HG02938 (cell line): ENCODE results near the gene DIP2C.
"Not testable (repeated sequence)": the region's sequence is repeated elsewhere in the genome, so short reads cannot be mapped to it uniquely, and the experiment has no call there.

Source experiments
- ATAC-seq: cut with Tn5 transposase; IDR thresholded peaks from one replicate; pipeline ENCODE4 v1.9.1; 2021; ENCODE audit warnings: mild to moderate bottlenecking, moderate library complexity; ENCODE audit not compliant: unreplicated experiment

The DIP2C gene

DNA sequence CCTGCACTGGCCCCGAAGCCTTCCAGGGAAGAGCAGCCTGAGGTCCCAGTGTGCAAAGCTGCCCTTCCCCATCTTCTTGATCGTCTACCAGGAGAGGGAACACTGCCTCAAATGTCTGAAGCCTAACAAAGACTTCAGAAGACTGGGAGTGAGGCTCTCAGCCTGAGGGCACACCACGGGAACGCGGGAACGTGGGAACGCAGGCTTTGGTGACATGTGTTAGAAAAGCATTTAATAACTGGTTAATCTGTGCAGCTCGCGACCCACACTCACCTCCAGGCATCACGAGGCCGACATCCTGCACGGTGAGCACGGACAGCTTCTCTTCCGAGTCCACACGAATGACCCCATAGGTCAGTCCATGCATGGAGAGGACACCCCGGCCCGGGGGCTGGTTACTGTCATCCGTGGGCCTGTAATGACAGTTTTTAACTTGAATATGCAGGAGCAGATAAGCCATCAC lies 320.2 kb downstream of the DIP2C start:
- no peak for ATAC-seq

DNA sequence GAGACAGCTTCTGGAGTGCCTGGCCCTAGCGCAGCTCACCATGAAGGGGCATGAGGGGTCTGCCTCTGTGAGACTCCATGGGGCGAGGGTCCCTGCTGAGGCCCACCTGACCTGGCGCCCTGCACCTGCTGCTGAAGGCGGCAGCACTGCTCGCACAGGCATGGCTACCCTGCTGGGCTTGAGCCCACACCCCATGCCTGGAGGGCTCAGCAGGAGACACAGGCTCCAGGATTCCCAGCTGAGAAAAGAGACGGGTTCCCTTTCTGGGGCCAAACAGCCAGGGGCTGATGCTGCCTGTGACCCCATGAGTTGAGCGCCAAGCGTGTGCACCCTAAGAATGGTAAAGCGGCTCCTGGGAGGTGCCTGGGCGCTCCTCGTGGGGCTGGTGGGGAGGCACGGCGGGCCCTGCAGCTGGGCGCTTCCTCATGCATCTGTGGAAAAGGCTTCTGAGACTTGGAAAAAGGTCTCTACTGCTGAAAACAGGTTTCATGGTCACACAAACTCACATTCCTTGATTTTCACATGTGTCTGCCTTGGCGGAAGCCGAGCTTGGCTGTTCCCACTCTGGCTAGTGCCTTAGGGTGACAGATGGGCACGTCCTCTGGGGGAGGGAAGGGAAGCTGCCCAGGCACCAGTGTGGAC lies 320.8 kb downstream of the DIP2C start:
- ATAC-seq = no peak

DNA sequence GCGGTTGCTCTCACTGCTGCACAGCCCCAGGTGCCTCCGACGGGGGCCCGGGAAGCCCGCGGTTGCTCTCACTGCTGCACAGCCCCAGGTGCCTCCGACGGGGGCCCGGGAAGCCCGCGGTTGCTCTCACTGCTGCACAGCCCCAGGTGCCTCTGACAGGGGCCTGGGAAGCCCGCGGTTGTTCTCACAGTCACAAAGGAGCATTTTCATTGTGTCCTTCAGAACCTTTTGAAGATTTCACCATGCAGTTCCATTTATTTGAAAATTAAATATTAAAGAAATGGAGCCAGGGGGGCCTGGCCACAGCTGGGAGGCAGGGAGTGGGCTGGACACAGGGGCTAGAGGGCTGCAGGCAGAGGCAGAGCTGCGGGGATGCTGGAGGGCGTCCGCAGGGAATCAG lies 321.4 kb downstream of the DIP2C start:
- ATAC-seq = not testable (repeated sequence)

DNA sequence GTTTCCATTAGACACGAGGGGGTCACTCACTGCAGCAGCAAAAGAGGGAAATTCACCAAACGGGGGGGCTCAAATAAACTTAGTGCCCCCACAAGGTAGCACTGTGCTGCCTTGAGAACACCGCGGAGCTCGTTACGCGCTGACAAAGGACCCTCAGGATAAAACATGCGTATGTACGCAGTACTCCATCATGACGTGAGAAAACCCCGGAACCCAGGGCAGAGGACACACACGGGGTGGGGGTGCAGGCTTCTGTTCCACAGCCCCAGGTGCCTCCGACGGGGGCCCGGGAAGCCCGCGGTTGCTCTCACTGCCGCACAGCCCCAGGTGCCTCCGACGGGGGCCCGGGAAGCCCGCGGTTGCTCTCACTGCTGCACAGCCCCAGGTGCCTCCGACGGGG lies 321.8 kb downstream of the DIP2C start:
- no peak for ATAC-seq

DNA sequence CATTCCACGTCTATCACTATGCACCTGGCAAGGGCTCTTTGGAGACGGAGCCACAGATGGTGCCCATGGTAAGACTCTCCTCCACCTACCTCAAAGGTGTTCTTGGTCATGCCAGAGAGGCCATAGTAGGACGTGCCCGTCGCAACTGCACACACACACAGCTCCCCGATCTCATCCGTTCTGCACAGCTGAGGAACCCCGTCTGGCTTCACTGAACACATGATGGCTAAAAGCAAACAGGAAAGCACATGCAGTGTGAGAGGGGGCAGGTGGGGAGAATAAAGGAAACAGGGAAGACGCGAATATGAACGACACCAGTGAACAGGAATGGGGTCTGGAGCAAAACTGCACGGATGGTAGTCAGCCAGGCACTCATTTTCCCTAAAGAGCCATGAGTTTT lies 323.3 kb downstream of the DIP2C start:
- ATAC-seq = no peak

DNA sequence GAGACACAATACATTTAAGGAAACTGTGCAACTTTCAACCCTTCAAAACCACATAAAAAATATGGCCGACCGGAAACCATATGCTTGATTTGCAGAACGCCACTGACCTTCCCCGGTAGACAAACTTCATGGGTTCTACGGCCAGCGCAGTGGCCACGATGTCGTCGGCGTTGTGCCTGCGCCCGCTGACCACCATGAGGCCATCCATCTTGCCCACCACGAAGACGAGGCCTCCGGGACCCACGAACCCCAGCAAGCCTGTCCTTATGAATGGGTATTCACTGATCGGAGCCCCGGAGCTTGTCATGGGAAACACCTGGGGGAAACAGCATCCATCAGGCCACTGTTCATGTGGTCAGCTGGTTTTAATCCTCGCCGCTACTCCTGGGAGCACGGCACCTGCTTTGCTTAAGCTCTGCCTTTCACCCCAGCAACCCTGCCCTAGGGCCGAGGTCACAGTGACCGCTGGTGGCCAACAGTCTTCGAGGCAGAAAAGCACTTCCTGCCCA lies 325.1 kb downstream of the DIP2C start:
- no peak for ATAC-seq

DNA sequence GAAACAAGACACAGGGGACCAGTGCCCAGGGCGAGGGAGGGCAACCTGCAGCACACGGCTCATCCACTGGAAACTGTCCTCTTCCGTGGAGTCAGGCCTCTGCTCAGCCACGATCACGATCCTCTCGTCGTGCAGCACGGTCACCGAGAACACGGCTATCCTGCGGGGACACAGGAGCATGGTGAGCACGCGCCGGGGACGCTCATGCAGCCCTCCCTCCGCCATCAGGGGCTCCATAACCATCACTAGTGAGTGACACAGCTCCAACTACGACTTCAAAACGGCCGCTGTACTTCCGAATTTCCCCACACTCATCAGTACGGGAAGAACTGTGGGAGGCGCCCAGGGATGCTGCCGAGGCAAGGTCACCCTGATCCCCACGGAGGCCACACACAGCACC lies 326.3 kb downstream of the DIP2C start:
- no peak for ATAC-seq

DNA sequence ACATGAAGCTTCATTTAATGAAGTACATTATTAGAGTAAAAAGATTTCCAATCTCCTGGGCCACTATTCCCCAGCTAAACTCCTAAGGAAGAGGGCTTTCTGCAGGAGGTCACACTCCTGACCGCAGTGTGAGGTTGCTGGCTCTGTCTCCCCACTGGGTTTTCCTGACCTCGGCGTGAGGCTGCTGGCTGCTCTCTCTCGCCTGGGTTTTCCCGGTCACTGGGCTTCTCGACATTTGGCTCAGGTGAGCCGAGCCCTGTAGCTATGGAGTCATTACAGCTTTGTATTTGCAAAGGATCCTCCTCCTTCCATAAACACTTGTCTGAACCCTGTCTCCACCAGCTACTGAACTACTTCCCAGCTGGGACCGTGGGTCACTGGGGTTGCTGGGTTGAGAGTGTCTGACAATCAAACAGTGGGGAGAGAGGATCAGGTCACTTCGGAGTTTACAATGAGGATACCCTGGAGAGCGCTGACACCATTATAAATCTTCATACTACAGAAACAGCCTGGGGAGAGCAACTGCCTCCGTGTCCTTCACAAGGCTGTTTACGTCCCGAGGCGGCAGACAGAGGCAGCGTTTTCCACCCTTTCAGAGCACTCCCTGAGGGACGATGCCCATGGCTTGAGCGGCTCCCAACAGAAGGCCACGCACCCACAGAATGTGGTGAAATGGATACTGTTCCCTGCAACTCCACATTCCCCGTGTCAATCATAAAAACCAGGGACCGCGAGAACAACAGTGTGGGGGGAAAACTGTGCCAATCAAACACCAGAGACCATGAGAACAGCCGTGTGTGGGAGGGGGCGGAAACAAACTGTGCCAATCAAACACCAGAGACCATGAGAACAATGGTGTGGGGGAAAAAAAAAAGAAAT lies 328.0 kb downstream of the DIP2C start:
- no peak for ATAC-seq

DNA sequence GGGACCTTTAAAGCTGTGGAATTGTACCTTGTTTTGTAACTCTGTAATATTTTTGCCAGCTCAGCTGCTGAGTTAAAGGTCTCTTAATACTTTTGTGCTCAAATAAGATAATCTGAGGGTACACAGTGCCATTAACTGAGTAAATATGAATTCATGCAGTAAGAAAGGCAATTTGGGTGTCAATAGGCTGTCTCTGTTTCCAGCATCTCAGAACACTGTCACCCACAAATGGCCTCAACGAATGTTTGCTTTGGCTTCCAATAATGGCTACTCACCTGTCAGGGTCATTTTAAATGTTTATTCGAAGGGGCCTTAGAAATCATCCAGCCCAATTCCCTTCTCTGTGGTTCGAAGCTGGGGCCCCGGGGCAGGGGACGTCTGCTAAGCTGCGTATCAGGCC lies 328.8 kb downstream of the DIP2C start:
- ATAC-seq = no peak

DNA sequence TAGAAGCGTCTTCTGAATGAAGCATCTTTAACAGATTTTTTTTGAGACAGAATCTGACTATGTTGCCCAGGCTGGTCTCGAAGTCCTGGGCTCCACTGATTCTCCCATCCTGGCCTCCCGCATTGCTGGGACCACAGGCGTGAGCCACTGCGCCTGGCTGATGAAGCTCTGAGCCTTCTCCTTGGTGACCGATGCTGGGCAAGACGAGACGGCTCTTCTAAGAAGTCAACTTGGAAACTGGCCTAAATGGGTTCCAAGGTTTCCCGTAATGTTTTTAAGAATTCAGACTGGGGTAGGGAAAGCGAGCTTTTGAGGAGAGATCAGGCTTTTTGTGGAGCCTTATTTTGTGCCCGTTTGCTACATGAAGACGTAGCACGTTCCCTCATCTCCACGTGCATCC lies 329.7 kb downstream of the DIP2C start:
- ATAC-seq = no peak

DNA sequence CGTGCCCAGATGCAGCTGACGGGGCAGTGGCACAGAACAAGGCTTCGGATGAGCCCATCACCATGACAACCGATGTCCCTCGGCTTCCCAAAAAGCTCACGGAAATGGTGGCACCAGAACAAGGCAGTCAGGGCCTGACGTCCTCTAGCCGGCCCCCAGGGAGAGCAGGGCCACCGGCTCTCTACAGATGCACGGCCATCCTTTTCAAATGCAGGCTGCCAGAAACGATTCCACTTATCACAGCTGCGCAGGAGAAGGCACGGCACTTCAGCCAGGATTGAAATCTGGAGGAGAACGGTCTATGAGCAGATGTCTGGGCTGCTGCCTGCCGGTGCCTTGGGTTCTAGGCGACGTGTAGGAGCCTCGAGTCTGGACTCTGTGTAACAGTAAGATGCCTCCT lies 330.4 kb downstream of the DIP2C start:
- no peak for ATAC-seq

DNA sequence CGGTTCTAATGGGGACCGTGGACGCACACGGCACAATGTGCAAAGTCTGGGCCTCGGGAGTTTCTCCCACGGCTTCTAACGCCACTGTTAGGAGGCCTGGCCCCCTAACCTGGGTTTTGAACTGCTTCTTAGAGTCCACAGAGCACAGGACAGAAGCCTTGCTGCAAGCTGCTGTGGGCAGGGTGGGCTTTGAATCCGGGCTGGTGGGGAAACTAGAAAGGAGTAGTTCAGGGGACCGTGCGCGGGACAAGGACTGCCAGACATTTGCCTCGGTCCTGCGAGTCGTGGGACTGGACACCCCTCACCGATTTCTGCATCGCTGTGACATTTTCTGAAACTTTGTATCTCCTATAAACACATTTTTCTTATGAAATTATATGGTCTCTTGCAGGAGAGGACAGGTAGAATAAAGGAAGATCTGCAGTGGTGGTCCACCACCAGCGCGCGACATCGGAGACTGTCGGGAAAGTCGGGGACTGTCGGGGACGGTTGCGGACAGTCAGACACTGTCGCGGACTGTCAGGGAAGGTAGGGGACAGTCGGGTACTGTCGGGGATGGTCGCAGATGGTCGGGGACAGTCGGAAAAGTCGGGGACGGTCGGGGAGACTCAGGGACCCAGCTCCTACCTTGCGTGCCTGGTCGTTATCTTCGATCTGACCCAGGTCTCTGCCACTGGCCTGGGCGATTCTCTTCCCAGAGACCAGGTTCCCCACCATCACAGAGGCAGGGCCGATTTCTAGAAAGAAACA lies 332.1 kb downstream of the DIP2C start:
- ATAC-seq = no peak

DNA sequence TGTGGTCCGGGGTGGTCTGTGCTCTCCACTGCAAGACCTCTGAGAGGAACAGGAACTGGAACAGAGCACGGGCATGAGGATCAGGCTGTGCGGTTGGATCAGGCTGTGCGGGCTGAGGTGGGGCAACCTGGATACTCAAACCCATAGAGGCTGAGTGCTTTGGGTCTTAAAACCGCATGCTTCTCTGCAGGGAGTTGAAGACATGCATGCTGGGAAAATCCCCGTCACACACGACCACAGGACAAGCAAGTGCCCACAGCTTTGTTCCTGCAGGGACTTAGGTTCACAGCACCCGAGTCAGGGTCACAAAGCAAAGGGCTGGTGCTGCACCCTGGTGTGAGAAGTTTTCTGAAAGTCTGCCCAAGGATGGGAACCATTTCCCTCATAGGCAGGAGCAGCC lies 333.0 kb downstream of the DIP2C start:
- no peak for ATAC-seq

DNA sequence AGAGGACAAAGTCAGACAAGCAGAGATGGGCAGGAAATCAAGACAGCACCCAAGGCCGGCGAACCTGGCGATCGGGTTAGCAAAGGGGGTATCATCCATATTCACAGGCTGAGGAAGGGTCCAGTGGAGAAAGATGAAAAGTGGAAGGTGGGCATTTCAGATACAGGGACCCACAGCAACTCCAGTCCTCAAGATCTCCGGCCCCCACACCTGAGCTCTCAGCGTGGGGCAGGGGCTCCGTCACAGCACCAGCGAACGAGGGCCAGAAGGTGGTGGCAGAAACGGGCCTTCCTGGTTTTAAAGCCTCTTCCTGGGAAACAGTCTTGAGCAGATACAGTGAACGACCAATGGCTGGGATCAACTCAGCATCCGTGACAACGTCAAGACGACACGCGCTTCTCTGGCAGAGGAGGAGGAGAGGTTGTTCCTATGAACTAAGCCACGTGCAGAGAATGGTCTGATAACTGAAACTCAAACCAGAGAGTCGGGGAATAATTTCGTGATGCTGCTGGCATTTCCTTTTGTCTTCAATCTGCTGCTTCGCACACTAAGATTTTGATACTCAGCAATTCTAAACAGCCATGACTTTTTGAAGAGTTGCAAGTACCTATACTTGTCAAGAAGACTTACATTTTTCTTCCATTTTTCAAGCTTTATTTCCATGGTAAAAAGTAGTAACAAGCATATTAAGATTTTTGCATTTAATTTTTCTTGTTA lies 334.4 kb downstream of the DIP2C start:
- no peak for ATAC-seq

DNA sequence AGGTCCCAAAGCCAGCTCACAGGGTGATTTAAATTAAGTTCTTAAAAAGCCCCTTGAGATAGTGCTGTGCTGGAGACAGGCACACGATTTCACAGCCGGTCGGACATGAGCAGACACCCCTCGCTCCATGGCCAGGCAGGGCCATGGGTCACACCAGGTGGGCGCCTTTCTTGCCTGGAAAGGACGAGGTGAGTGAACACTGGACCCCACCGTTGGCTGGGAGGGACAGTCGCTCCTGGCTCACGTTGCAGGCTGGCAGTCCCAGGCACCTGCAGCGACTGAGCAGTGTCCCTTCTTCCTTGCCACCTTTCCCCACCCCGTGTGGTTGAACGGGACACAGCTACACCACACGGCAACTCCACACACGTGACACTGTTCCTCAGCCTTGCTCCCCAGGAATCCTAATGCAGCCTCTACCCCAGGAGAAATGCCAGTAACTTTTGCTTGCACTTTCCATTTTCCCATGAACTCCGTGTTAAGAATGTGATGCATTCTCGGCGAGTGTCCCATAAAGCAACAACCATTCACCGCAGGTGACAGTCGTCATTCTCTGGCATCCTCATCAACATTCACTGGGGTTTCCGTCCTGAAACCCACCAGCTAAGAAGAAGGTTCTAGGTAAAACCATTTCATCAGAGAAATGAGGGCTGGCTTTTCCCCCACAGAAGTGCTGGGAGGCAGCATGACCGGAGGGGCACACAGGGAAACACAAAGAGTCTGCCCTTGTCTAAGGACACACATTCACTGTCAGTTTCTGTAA lies 336.8 kb downstream of the DIP2C start:
- ATAC-seq = no peak

DNA sequence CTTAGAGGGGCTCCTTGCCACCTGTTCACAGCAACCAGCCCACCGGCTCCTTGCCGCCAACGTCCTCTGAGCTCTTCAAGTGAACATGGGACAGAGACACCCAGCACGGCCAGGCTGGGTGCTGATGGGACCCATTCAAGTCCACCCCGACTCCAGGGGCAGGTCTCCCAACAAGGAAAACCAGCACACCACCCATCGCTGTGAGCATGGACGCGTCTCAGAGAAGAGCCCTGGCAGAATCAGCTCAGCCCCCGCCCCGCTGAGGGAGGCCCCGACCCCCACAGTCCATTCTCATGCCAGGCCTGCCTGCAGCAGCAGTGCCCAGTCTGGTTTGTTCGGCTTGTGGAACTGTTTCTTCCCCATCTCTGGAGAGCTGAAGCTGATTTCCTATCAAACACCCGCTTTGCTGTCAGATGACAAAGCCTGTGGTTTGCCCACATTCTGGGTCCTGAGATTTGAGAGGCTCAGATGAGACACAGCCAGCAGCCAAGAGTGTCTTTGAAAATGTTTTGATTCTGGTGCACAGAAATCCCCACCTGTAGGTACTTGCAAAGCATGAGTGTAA lies 337.6 kb downstream of the DIP2C start:
- no peak for ATAC-seq

DNA sequence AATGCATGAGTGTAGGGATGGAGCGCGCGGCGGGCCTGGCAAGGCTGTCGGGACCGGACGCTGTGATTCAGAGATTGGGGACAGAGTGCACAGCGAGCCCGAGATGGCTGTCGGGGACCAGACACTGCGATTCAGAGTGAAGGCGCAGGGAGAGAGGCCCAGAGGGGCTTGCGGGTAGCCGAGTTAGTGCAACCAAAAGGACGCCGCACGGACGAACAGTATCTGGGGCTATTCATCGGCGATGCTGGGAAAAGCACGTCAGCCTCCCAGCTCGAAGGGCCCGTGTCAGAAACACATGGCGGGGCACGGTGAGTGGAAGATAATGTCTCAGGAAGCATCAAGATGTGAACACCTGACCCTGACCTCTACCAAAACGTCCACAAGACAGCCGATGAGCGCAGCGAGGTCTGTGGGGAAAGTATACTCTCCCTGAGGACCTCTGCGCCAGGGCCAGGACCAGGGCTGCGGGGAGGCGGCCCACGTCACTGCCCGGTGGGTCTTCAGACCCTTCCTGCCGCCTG lies 338.4 kb downstream of the DIP2C start:
- no peak for ATAC-seq

DNA sequence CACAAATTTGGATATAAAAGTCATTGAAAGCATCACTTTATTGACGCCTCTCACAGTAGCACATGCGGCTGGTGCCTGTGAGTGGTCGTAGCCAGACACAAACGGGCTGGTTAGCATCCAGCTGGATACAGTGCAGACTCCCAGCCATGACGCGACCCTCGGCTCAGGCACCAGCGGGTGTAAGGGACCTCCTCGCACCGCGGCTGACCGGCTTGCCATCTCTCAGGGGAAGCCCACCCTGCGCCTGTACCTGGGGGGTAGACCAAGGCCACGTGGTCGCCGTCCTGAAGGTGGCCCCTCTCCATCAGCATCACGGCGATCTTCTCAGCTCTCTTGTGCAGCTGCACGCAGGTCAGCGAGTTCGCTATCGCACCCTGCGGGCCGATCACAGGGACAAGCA lies 340.4 kb downstream of the DIP2C start:
- no peak for ATAC-seq

DNA sequence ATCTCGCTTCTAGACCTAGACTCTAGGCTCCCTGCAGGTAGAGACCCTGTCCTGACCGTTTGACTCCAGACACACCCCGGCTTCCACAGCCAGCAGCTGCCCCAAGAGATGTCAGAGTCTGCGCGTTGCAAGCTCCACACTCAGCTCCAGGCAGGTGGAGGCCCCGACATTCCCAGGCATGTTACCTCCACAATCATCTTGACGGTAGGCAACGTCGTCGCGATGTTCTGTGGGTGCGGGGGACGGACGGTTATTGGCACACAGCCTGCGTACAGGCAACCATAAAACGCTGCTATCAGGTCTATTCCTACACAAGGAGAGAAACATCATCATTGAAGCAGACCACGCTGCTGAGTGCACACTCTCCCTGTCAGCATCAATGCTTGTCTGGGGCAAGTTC lies 341.0 kb downstream of the DIP2C start:
- no peak for ATAC-seq

DNA sequence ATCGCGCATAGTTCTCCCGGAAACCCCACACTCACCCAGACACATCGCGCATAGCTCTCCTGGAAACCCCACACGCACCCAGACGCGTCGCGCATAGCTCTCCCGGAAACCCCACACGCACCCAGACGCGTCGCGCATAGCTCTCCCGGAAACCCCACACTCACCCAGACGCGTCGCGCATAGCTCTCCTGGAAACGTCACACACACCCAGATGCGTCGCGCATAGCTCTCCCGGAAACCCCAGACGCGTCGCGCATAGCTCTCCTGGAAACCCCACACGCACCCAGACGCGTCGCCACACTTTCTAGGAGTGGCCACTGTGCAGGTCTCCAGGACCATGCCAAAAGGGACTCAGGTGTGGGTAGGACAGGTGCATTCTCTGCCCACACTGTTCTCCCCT lies 341.7 kb downstream of the DIP2C start:
- ATAC-seq = not testable (repeated sequence)
